Prostate gland (tissue), 2 donors: ENCODE measurements around the gene LCTL. TPM values are rescaled to one million over a fixed set of nuclear protein-coding genes. Genes with fewer than 3 reads are reported as not detected.

Source experiments
- DNase-seq: peaks from one replicate; pipeline ENCODE4 v3.0.0-alpha.2; 2019; ENCODE audit warnings: low spot score
- H3K27ac ChIP-seq, 2 donors: fragments of 200-600 bp; sonication (generic); 2 replicates each; pipeline ENCODE4 v1.5.1; 2017 to 2019
- H3K27me3 ChIP-seq: fragments of 200-600 bp; sonication (generic); replicated peaks from 2 replicates; pipeline ENCODE4 v1.5.1; 2019; ENCODE audit not compliant: insufficient read depth
- H3K36me3 ChIP-seq, 2 donors: fragments of 200-600 bp; sonication (generic); 1 replicate in 1 of 2; 2 replicates in 1 of 2; pipeline versions ENCODE4 v1.5.1 to v1.8.1; 2017 to 2019
- H3K4me1 ChIP-seq: fragments of 200-600 bp; sonication (generic); replicated peaks from 2 replicates; pipeline ENCODE4 v1.5.1; 2019
- H3K4me3 ChIP-seq, 2 donors: fragments of 200-600 bp; sonication (generic); 2 replicates each; pipeline ENCODE4 v1.5.1; 2017 to 2019
- H3K9me3 ChIP-seq: fragments of 200-600 bp; sonication (generic); 2 replicates; pipeline ENCODE4 v1.5.1; 2017
- CTCF ChIP-seq, 4 experiments: fragments of 200-600 bp in 2 of 4; fragments of 450-650 bp in 2 of 4; sonication (generic) in 2 of 4; IDR thresholded peaks; 1 replicate in 3 of 4; 2 replicates in 1 of 4; pipeline ENCODE4 v1.5.1; 2016 to 2019; ENCODE audit warnings: antibody characterized with exemption in 4 of 4, mild to moderate bottlenecking in 2 of 4, moderate library complexity in 2 of 4
- POLR2A ChIP-seq: fragments of 450-650 bp; IDR thresholded peaks from one replicate; pipeline ENCODE4 v1.6.1; 2016; ENCODE audit warnings: antibody characterized with exemption, mild to moderate bottlenecking
- POLR2AphosphoS5 ChIP-seq: sonication (generic); formaldehyde crosslinking; IDR thresholded peaks from one replicate; pipeline ENCODE4 v1.6.1; 2017; ENCODE audit warnings: antibody characterized with exemption
- WGBS: methylation state at CpG from one replicate; pipeline ENCODE4 v1.1.5; 2018; 5-methylcytosine and 5-hydroxymethylcytosine counted together
- intact Hi-C: fragments of 100-400 bp; cut with DNase I; formaldehyde crosslinking; loops from one replicate; pipeline ENCODE4 v1.14.2; 2022
- total RNA-seq, 2 donors: library from RNA; depleted of rRNA; stranded (reverse); fragments of >200 nt; gene quantifications; one replicate each; pipeline ENCODE4 v1.1.0, GENCODE V29; 2016

LCTL gene
- total RNA-seq, 2 donors from 2014 or later, result not detected

GRCh38 chr15:66603301-66604179, 37.7 kb upstream of the LCTL start:
- TF ChIP-seq CTCF (IDR thresholded peaks at IDR 0.05), result peak; percentile 86 to 96 (median 90)
- no peak for TF ChIP-seq POLR2AphosphoS5
- no peak for TF ChIP-seq POLR2A
- H3K9me3 ChIP-seq, result no peaks in the 10 kb centered on the region
- H3K4me1 ChIP-seq, result no peaks in the 10 kb centered on the region
- H3K4me3 ChIP-seq, result no peak overlapping the region
- DNase-seq, result peak; percentile 42
- no peak overlapping the region for H3K27ac ChIP-seq
- no peaks in the 10 kb centered on the region for H3K36me3 ChIP-seq
- no peaks in the 10 kb centered on the region for H3K27me3 ChIP-seq
- WGBS, result 42% methylated on average over 14 of the region's 14 CpGs
- intact Hi-C loops, result loop anchor here (2.0 to 5.0 kb wide), 2 partner anchors 169 to 249 kb away; no protein-coding TSS in a partner anchor

GRCh38 chr15:66601521-66601920, 35.7 kb upstream of the LCTL start:
- Histone ChIP-seq H3K4me3 (no peak overlapping the region), H3K4me1 (no peaks in the 10 kb centered on the region), H3K9me3 (no peaks in the 10 kb centered on the region), H3K27me3 (no peaks in the 10 kb centered on the region), H3K27ac (no peak overlapping the region), H3K36me3 (no peaks in the 10 kb centered on the region)
- DNase-seq, result no peak
- WGBS, result 24% methylated on average over 2 of the region's 2 CpGs
- intact Hi-C loops, result loop anchor here (5.0 kb wide), 1 partner anchor 171 kb away; no protein-coding TSS in a partner anchor
- TF ChIP-seq POLR2A (no peak), CTCF (IDR thresholded peaks at IDR 0.05) (no peak), POLR2AphosphoS5 (no peak)

GRCh38 chr15:66600240-66600627, 34.4 kb upstream of the LCTL start:
- no peak for DNase-seq
- intact Hi-C loops, result loop anchor here (5.0 kb wide), 1 partner anchor 172 kb away; no protein-coding TSS in a partner anchor
- H3K9me3 ChIP-seq, result no peaks in the 10 kb centered on the region
- H3K4me1 ChIP-seq, result no peaks in the 10 kb centered on the region
- H3K27me3 ChIP-seq, result no peaks in the 10 kb centered on the region
- TF ChIP-seq POLR2AphosphoS5 (no peak), POLR2A (no peak), CTCF (IDR thresholded peaks at IDR 0.05) (no peak)
- no peak overlapping the region for H3K4me3 ChIP-seq
- 62% methylated on average over 4 of the region's 4 CpGs for WGBS
- no peaks in the 10 kb centered on the region for H3K36me3 ChIP-seq
- no peak overlapping the region for H3K27ac ChIP-seq

- 78% methylated on average over 12 of the region's 13 CpGs for WGBS
- Histone ChIP-seq H3K36me3 (no peaks in the 10 kb centered on the region), H3K4me3 (no peak overlapping the region), H3K4me1 (no peaks in the 10 kb centered on the region), H3K27ac (no peak overlapping the region), H3K27me3 (no peaks in the 10 kb centered on the region), H3K9me3 (no peaks in the 10 kb centered on the region)
- TF ChIP-seq POLR2AphosphoS5 (no peak), POLR2A (no peak), CTCF (IDR thresholded peaks at IDR 0.05) (no peak)
- intact Hi-C loops, result loop anchor here (5.0 kb wide), 1 partner anchor 173 kb away; no protein-coding TSS in a partner anchor
- no peak for DNase-seq
Measured at GRCh38 chr15:66599536-66600239, 33.9 kb upstream of the LCTL start.
